Transverse colon (tissue), 4 donors: ENCODE results near the gene TBX5. TPM values are rescaled to one million over a fixed set of nuclear protein-coding genes. Genes with fewer than 3 reads are reported as not detected.

Experiments
- DNase-seq: peaks from one replicate; pipeline ENCODE4 v3.0.0-alpha.2; 2019
- H3K27ac ChIP-seq, 4 donors: fragments of 200-600 bp; sonication (generic); 2 replicates each; pipeline ENCODE4 v1.5.1; 2016 to 2018; ENCODE audit warnings: inconsistent platforms in 4 of 4
- H3K27me3 ChIP-seq: fragments of 200-600 bp; sonication (generic); 2 replicates; pipeline ENCODE4 v1.5.1; 2017; ENCODE audit warnings: inconsistent platforms
- H3K36me3 ChIP-seq, 4 donors: fragments of 200-600 bp; sonication (generic); 2 replicates each; pipeline ENCODE4 v1.5.1; 2017 to 2019; ENCODE audit warnings: inconsistent platforms in 4 of 4
- H3K4me1 ChIP-seq, 4 donors: fragments of 200-600 bp; sonication (generic); 2 replicates each; pipeline ENCODE4 v1.5.1; 2017 to 2020; ENCODE audit warnings: inconsistent platforms in 4 of 4
- H3K4me3 ChIP-seq, 4 donors: fragments of 200-600 bp; sonication (generic); 1 replicate in 1 of 4; 2 replicates in 3 of 4; pipeline versions ENCODE4 v1.5.1 to v1.6.1; 2017 to 2019; ENCODE audit warnings: inconsistent platforms in 4 of 4
- H3K9me3 ChIP-seq, 2 donors: fragments of 200-600 bp; sonication (generic); 2 replicates each; pipeline ENCODE4 v1.5.1; 2017 to 2019; ENCODE audit warnings: inconsistent platforms in 2 of 2
- EP300 ChIP-seq: sonication (generic); formaldehyde crosslinking; IDR thresholded peaks from one replicate; pipeline ENCODE4 v1.6.1; 2017; ENCODE audit warnings: antibody characterized with exemption, low read depth
- POLR2A ChIP-seq: fragments of 450-650 bp; IDR thresholded peaks from one replicate; pipeline ENCODE4 v1.6.1; 2016; ENCODE audit warnings: antibody characterized with exemption, mild to moderate bottlenecking, moderate library complexity
- POLR2AphosphoS5 ChIP-seq, 3 donors: sonication (generic); formaldehyde crosslinking; IDR thresholded peaks; one replicate each; pipeline ENCODE4 v1.6.1; 2016; ENCODE audit warnings: antibody characterized with exemption in 3 of 3
- WGBS, 2 donors: methylation state at CpG; one replicate each; pipeline ENCODE4 v1.1.5; 2018; ENCODE audit warnings: low coverage in 1 of 2; 5-methylcytosine and 5-hydroxymethylcytosine counted together
- in situ Hi-C, 4 donors: fragments of 200-750 bp; cut with MboI; loops; one replicate each; pipeline versions ENCODE4 v1.15.0 to v1.15.1; 2017; ENCODE audit warnings: low sequenced_read_pairs in 3 of 4, low pct_ligation_motif_present in 1 of 4, low pct_unique_long_range_greater_than_20kb in 1 of 4
- intact Hi-C: fragments of 100-400 bp; cut with DNase I; formaldehyde crosslinking; loops from one replicate; pipeline ENCODE4 v1.15.1; 2023; ENCODE audit warnings: low total_unique reads
- total RNA-seq, 4 donors: library from RNA; depleted of rRNA; stranded (reverse); fragments of >200 nt; gene quantifications; one replicate each; pipeline ENCODE4 v1.1.0, GENCODE V29; 2016
- TF ChIP-seq, protein P1 (sequence below), 5 experiments: fragments of 200-600 bp in 3 of 5; fragments of 450-650 bp in 2 of 5; sonication (generic) in 3 of 5; IDR thresholded peaks; 1 replicate in 2 of 5; 2 replicates in 3 of 5; pipeline ENCODE4 v1.5.1; 2016 to 2017; ENCODE audit warnings: antibody characterized with exemption in 5 of 5, inconsistent platforms in 3 of 5, mild to moderate bottlenecking in 2 of 5, moderate library complexity in 1 of 5

TBX5 gene
- total RNA-seq, 4 donors from 2014 or later, result not detected

DNA sequence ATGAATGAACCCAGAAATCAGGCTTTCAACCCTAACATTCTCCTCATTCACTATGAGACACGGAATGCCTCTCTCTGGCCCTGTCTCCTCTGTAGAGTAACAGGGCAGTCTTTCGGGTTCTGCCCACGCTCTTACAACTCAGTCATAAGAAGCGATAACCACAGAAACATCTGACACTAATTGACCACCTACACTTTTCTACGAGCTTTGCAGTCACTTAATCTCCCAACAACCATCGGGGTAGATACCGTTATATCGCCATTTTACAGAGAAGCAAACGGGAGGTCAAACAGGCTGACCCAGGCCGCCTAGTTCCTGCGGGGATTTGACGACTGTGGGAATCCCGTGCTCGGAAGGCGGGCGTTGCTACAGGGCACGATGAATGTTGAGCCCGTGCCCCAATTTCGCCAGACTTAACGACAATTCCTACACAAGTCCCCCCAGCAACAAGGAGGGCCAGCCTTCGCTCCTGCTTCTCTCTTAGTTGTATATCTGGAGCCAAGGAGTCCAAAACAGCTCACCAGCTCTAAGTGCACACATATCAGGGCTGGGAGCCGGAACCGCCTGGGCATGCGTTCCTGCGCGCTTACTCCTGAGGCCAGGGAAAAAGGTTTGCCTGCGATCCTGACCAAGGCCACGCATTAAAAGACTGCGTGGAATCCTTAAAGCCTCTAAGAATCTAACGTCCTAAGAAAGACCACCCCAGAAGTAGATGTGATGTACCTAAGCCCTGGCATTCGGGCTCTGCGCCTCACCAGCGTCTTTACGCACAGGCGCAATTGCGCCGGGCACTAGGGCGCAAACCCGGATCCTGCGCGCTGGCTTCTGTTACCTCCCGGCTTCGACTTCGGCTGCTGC lies 38.7 kb upstream of the TBX5 start:
- in situ Hi-C loops, result no loop called here
- DNase-seq, result no peak
- intact Hi-C loops, result no loop called here
- Histone ChIP-seq H3K27me3 (peaks cover 100% of the 10 kb centered on the region), H3K4me3 (no peak overlapping the region), H3K9me3 (no peaks in the 10 kb centered on the region), H3K36me3 (no peaks in the 10 kb centered on the region), H3K4me1 (no peaks in the 10 kb centered on the region), H3K27ac (no peak overlapping the region)
- WGBS, 2 donors, result 21 to 31% methylated on average over 4 to 43 of the region's 44 CpGs
- TF ChIP-seq, protein P1, sequence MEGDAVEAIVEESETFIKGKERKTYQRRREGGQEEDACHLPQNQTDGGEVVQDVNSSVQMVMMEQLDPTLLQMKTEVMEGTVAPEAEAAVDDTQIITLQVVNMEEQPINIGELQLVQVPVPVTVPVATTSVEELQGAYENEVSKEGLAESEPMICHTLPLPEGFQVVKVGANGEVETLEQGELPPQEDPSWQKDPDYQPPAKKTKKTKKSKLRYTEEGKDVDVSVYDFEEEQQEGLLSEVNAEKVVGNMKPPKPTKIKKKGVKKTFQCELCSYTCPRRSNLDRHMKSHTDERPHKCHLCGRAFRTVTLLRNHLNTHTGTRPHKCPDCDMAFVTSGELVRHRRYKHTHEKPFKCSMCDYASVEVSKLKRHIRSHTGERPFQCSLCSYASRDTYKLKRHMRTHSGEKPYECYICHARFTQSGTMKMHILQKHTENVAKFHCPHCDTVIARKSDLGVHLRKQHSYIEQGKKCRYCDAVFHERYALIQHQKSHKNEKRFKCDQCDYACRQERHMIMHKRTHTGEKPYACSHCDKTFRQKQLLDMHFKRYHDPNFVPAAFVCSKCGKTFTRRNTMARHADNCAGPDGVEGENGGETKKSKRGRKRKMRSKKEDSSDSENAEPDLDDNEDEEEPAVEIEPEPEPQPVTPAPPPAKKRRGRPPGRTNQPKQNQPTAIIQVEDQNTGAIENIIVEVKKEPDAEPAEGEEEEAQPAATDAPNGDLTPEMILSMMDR (IDR thresholded peaks at IDR 0.05), result no peak
- no peak for TF ChIP-seq POLR2AphosphoS5 (IDR thresholded peaks at IDR 0.05)
- no peak for TF ChIP-seq POLR2A
- TF ChIP-seq EP300, result no peak

DNA sequence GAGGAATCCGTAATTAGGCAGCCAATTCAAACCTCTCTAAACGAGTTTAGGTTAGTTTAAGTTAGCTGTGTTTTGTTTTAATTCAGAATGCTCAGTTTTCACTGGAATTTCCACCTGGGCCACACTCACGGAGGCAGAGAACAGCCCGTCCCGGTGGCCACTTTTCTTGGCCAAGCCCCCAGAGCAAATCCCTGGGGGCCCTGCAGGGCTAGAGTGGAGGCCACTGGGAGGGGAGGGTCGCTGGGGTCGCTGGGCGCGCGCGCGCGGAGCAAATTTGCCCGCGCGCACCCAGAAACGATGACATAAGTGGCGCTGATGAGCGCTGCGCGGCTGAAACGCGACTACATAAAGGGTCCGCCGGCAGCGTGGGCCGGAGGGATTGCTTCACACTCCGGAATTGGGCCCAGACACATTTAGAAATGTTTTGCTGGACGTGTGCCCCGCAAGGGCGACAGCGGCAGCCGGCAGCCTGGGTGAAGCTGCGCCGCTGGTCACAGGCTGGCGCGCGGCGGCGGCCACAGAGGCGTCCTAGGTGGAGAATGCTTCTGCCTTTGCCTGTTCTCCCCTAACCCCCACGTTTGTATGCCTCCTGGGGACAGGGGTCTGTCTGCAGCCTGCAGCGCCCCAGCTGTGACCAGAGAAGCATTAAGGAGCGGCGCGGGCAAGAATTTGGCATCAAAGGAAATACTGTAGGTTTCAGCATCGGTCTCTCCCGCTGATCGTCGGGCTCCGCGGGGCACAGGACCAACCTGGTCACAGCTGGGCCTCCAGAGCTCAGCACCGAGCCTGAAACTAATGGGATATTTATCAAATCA lies 37.9 kb upstream of the TBX5 start:
- peaks cover 100% of the 10 kb centered on the region for H3K27me3 ChIP-seq
- 0 to 19% methylated on average over 2 to 53 of the region's 53 CpGs for WGBS, 2 donors
- no peak overlapping the region for H3K27ac ChIP-seq
- H3K36me3 ChIP-seq, result no peaks in the 10 kb centered on the region
- intact Hi-C loops (no loop called here), in situ Hi-C loops (no loop called here)
- H3K4me3 ChIP-seq, result no peak overlapping the region
- H3K9me3 ChIP-seq, result no peaks in the 10 kb centered on the region
- H3K4me1 ChIP-seq, result no peaks in the 10 kb centered on the region
- DNase-seq, result no peak
- TF ChIP-seq, protein P1 (IDR thresholded peaks at IDR 0.05), result no peak
- TF ChIP-seq POLR2AphosphoS5 (IDR thresholded peaks at IDR 0.05), result no peak
- TF ChIP-seq EP300, result no peak
- no peak for TF ChIP-seq POLR2A

DNA sequence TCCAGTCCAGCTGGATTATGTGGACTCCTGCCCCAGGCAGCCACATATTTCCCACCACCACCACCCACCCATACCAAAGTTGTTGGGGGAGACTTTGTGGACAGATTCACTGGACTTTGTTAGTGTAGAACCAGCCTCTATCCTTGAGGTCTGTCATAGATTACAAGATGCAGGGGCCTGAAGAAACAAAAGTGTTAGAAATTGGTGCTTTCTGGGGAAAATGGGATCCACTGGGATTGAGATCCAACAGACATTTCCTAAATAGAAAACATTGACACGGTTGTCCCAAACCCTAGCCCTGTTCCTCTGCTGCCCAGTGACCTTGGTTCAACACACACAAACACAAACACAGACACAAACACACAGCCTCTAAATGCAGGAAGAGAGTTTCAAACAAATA lies 36.6 kb upstream of the TBX5 start:
- H3K36me3 ChIP-seq, result no peaks in the 10 kb centered on the region
- DNase-seq, result no peak
- H3K27ac ChIP-seq, result no peak overlapping the region
- TF ChIP-seq POLR2A (no peak), POLR2AphosphoS5 (IDR thresholded peaks at IDR 0.05) (no peak), EP300 (no peak)
- TF ChIP-seq, protein P1 (IDR thresholded peaks at IDR 0.05), result no peak
- H3K9me3 ChIP-seq, result no peaks in the 10 kb centered on the region
- intact Hi-C loops, result no loop called here
- no peak overlapping the region for H3K4me3 ChIP-seq
- 0% methylated on average over 1 of the region's 1 CpG for WGBS, 2 donors
- H3K4me1 ChIP-seq, result no peaks in the 10 kb centered on the region
- in situ Hi-C loops, result no loop called here
- H3K27me3 ChIP-seq, result peaks cover 100% of the 10 kb centered on the region

DNA sequence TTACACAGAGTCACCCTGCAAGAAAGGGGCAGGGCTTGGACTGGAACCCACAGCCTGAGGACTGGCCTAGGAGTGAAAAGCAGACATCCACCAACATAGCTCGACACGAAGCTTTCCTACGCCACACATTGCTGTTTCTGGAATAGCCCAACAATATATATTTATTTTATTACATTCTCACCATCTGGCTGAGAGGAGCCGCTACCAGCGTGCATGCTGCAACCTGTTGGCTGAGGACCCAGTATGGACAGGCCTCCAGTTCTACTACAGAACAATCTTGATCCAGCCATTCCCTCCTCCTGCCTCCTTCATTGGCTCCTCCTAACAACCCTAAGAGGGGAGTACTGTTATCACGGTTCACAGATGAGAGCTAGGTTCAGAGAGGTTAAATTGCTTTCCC lies 35.6 kb upstream of the TBX5 start:
- no peak overlapping the region for H3K4me3 ChIP-seq
- in situ Hi-C loops, result no loop called here
- intact Hi-C loops, result no loop called here
- peaks cover 99% of the 10 kb centered on the region for H3K27me3 ChIP-seq
- H3K9me3 ChIP-seq, result no peaks in the 10 kb centered on the region
- TF ChIP-seq, protein P1 (IDR thresholded peaks at IDR 0.05), result no peak
- TF ChIP-seq POLR2A, result no peak
- TF ChIP-seq POLR2AphosphoS5 (IDR thresholded peaks at IDR 0.05), result no peak
- TF ChIP-seq EP300, result no peak
- no peaks in the 10 kb centered on the region for H3K4me1 ChIP-seq
- no peaks in the 10 kb centered on the region for H3K36me3 ChIP-seq
- no peak for DNase-seq
- 28% methylated on average over 3 to 6 of the region's 6 CpGs for WGBS, 2 donors
- H3K27ac ChIP-seq, result no peak overlapping the region
